GM12873 (cell line): ENCODE results near the gene HSD11B1.

Source experiments
- CTCF ChIP-seq: IDR thresholded peaks from 2 replicates; pipeline ENCODE4 v1.5.1; 2012; ENCODE audit warnings: low read depth, mild to moderate bottlenecking, moderate library complexity, low read length, control low read depth; ENCODE audit not compliant: insufficient read depth; ENCODE audit errors: missing control alignments

HSD11B1 gene

GRCh38 chr1:209741889-209742288 is 37.2 kb downstream of the HSD11B1 start:
- no peak for TF ChIP-seq CTCF

- no peak for TF ChIP-seq CTCF
Observed at GRCh38 chr1:209742409-209743144, 37.9 kb downstream of the HSD11B1 start.

GRCh38 chr1:209743145-209743482 is 38.5 kb downstream of the HSD11B1 start:
- no peak for TF ChIP-seq CTCF

GRCh38 chr1:209746451-209747165 is 42.0 kb downstream of the HSD11B1 start:
- TF ChIP-seq CTCF, result no peak

- TF ChIP-seq CTCF, result peak; percentile 91
Observed at GRCh38 chr1:209747580-209748262, 43.1 kb downstream of the HSD11B1 start.

GRCh38 chr1:209748620-209749019 is 44.0 kb downstream of the HSD11B1 start:
- peak; percentile 16 for TF ChIP-seq CTCF

GRCh38 chr1:209749205-209749604 is 44.6 kb downstream of the HSD11B1 start:
- no peak for TF ChIP-seq CTCF
